ENCODE data around the gene FCRL2. TPM values are rescaled to one million over a fixed set of nuclear protein-coding genes. Genes with fewer than 3 reads are reported as not detected.

Gene FCRL2
- not detected for polyA plus RNA-seq (2012; ENCODE audit: insufficient read length, low read depth)

- TF ChIP-seq REST (IDR thresholded peaks at IDR 0.05; ENCODE audit: insufficient read depth in 1 of 2, low read depth in 2 of 2, low read length in 2 of 2): no peak
- TF ChIP-seq POLR2AphosphoS5 (IDR thresholded peaks at IDR 0.05; ENCODE audit: low read depth, low read length): no peak
- TF ChIP-seq FOXP2 (optimal IDR thresholded peaks at IDR 0.05; ENCODE audit: borderline replicate concordance, extremely low read depth, extremely low read length, insufficient read depth): no peak
- no peak for TF ChIP-seq TAF1 (IDR thresholded peaks at IDR 0.05; ENCODE audit: borderline replicate concordance, insufficient read depth, low read length)
- TF ChIP-seq SIN3A (IDR thresholded peaks at IDR 0.05; ENCODE audit: borderline replicate concordance, insufficient read depth, low read length): no peak
Measured at GRCh38 chr1:157776971-157777391, at the start of gene FCRL2. Gene FCRL2 (minus strand): TSS chr1:157777132. CDS start chr1:157777073, 59 bp downstream.

GRCh38 chr1:157820299-157820698 lies 43.4 kb upstream of the FCRL2 start:
- TF ChIP-seq TAF1 (IDR thresholded peaks at IDR 0.05; ENCODE audit: borderline replicate concordance, insufficient read depth, low read length) (no peak), POLR2AphosphoS5 (IDR thresholded peaks at IDR 0.05; ENCODE audit: low read depth, low read length) (no peak), SIN3A (IDR thresholded peaks at IDR 0.05; ENCODE audit: borderline replicate concordance, insufficient read depth, low read length) (no peak), FOXP2 (optimal IDR thresholded peaks at IDR 0.05; ENCODE audit: borderline replicate concordance, extremely low read depth, extremely low read length, insufficient read depth) (no peak), REST (IDR thresholded peaks at IDR 0.05; ENCODE audit: insufficient read depth in 1 of 2, low read depth in 2 of 2, low read length in 2 of 2) (no peak)

- TF ChIP-seq SIN3A (IDR thresholded peaks at IDR 0.05; ENCODE audit: borderline replicate concordance, insufficient read depth, low read length) (no peak), FOXP2 (optimal IDR thresholded peaks at IDR 0.05; ENCODE audit: borderline replicate concordance, extremely low read depth, extremely low read length, insufficient read depth) (no peak), POLR2AphosphoS5 (IDR thresholded peaks at IDR 0.05; ENCODE audit: low read depth, low read length) (no peak), TAF1 (IDR thresholded peaks at IDR 0.05; ENCODE audit: borderline replicate concordance, insufficient read depth, low read length) (no peak), REST (IDR thresholded peaks at IDR 0.05; ENCODE audit: insufficient read depth in 1 of 2, low read depth in 2 of 2, low read length in 2 of 2) (no peak)
Measured at GRCh38 chr1:157819896-157820295, 43.0 kb upstream of the FCRL2 start, which contains the start of gene FCRL1. Gene FCRL1 (minus strand): TSS chr1:157820120. CDS start chr1:157820037, 83 bp downstream.

- TF ChIP-seq TAF1 (IDR thresholded peaks at IDR 0.05; ENCODE audit: borderline replicate concordance, insufficient read depth, low read length) (no peak), SIN3A (IDR thresholded peaks at IDR 0.05; ENCODE audit: borderline replicate concordance, insufficient read depth, low read length) (no peak), FOXP2 (optimal IDR thresholded peaks at IDR 0.05; ENCODE audit: borderline replicate concordance, extremely low read depth, extremely low read length, insufficient read depth) (no peak), REST (IDR thresholded peaks at IDR 0.05; ENCODE audit: insufficient read depth in 1 of 2, low read depth in 2 of 2, low read length in 2 of 2) (no peak), POLR2AphosphoS5 (IDR thresholded peaks at IDR 0.05; ENCODE audit: low read depth, low read length) (no peak)
Measured at GRCh38 chr1:157819215-157819614, 42.3 kb upstream of the FCRL2 start.
